ENCODE data around the gene SH3PXD2B. TPM values are rescaled to one million over a fixed set of nuclear protein-coding genes. Genes with fewer than 3 reads are reported as not detected.

The SH3PXD2B gene
- total RNA-seq, 1 experiment from 2014 or later, result 64.1 TPM

GRCh38 chr5:172459783-172460165 is 5.4 kb upstream of the SH3PXD2B start (continued):
- TF ChIP-seq E2F1 (CRISPR knock-in tag; IDR thresholded peaks at IDR 0.05), result no peak

GRCh38 chr5:172458976-172459782 is 4.9 kb upstream of the SH3PXD2B start:
- TF ChIP-seq CREB1 (CRISPR knock-in tag; IDR thresholded peaks at IDR 0.05), result no peak
- Mint-ChIP-seq H3K9me3 (peaks cover 8% of the 10 kb centered on the region), H3K4me3 (no peak overlapping the region), H3K27ac (no peak overlapping the region), H3K36me3 (no peaks in the 10 kb centered on the region; the same call in 1 of the 2 replicates), H3K27me3 (ENCODE audit: low read depth) (peaks cover 32% of the 10 kb centered on the region), H3K4me1 (peaks cover 36% of the 10 kb centered on the region)
- ChIA-PET POLR2A (no interaction called here), CTCF (interaction anchor here (1.0 to 3.6 kb wide), 3 partner anchors 7 to 256 kb away, joined by 4 to 51 read pairs (median 6); no protein-coding TSS in a partner anchor)
- ATAC-seq, result no peak
- no peak for DNase-seq (ENCODE audit: low spot score)

- Mint-ChIP-seq H3K4me3 (0 out of 2 replicates have a peak overlapping the region, but pooled peaks have one; percentile 10), H3K36me3 (no peaks in the 10 kb centered on the region), H3K27ac (no peak overlapping the region; the same call in 1 of the 2 replicates), H3K9me3 (no peaks in the 10 kb centered on the region), H3K27me3 (ENCODE audit: low read depth) (peaks cover 25% of the 10 kb centered on the region), H3K4me1 (peaks cover 43% of the 10 kb centered on the region)
- ChIA-PET POLR2A (no interaction called here), CTCF (interaction anchor here (1.2 to 2.9 kb wide), 2 partner anchors 23 to 385 kb away, joined by 3 to 7 read pairs; no protein-coding TSS in a partner anchor)
- peak; percentile 1 for ATAC-seq
- no peak for DNase-seq (ENCODE audit: low spot score)
- TF ChIP-seq ZNF532 (CRISPR knock-in tag; IDR thresholded peaks at IDR 0.05; ENCODE audit: borderline replicate concordance), result no peak
- no peak for TF ChIP-seq GABPB1 (CRISPR knock-in tag; IDR thresholded peaks at IDR 0.05)
- TF ChIP-seq GTF2I (CRISPR knock-in tag; conservative IDR thresholded peaks at IDR 0.05), result no peak
- TF ChIP-seq ZNF416 (CRISPR knock-in tag; IDR thresholded peaks at IDR 0.05), result no peak
- TF ChIP-seq MXD4 (CRISPR knock-in tag; IDR thresholded peaks at IDR 0.05; ENCODE audit: borderline replicate concordance), result no peak
- no peak for TF ChIP-seq ARID4B (CRISPR knock-in tag; IDR thresholded peaks at IDR 0.05; ENCODE audit: borderline replicate concordance)
- TF ChIP-seq ATF2 (CRISPR knock-in tag; IDR thresholded peaks at IDR 0.05; ENCODE audit: borderline replicate concordance, low read depth), result no peak
- TF ChIP-seq AFF4 (CRISPR knock-in tag; IDR thresholded peaks at IDR 0.05; ENCODE audit: borderline replicate concordance), result no peak
- no peak for TF ChIP-seq ZMAT4 (CRISPR knock-in tag; IDR thresholded peaks at IDR 0.05)
These were observed 1.9 kb upstream of the SH3PXD2B start for GRCh38 chr5:172456076-172456722.
